Measurements from ENCODE around the gene OBP2A.

OBP2A gene

GRCh38 chr9:135565636-135566035, 19.7 kb downstream of the OBP2A start:
- H3K9ac ChIP-seq (ENCODE audit: low read depth, low read length): no peak overlapping the region
- H3K27me3 ChIP-seq (ENCODE audit: insufficient read depth, low read length): no peaks in the 10 kb centered on the region
- H3K9me3 ChIP-seq (ENCODE audit: insufficient read depth, low read depth, low read length): peaks cover 12% of the 10 kb centered on the region; the same call in 1 of the 2 replicates
- H3K4me1 ChIP-seq (ENCODE audit: insufficient read depth, low read length): peaks cover 5% of the 10 kb centered on the region; the same call in 1 of the 2 replicates
- no peaks in the 10 kb centered on the region for H3K36me3 ChIP-seq (ENCODE audit: insufficient read depth, low read depth, low read length)
- H3K4me3 ChIP-seq (ENCODE audit: low read length): no peak overlapping the region
- no peak overlapping the region for H3K27ac ChIP-seq (ENCODE audit: low read length)

- Histone ChIP-seq H3K9me3 (ENCODE audit: insufficient read depth, low read depth, low read length) (peaks cover 12% of the 10 kb centered on the region; the same call in 1 of the 2 replicates), H3K27ac (ENCODE audit: low read length) (no peak overlapping the region), H3K27me3 (ENCODE audit: insufficient read depth, low read length) (no peaks in the 10 kb centered on the region), H3K4me1 (ENCODE audit: insufficient read depth, low read length) (peaks cover 6% of the 10 kb centered on the region; the same call in 1 of the 2 replicates), H3K36me3 (ENCODE audit: insufficient read depth, low read depth, low read length) (no peaks in the 10 kb centered on the region), H3K9ac (ENCODE audit: low read depth, low read length) (no peak overlapping the region), H3K4me3 (ENCODE audit: low read length) (no peak overlapping the region)
Observed at GRCh38 chr9:135566552-135566951, 20.6 kb downstream of the OBP2A start.

GRCh38 chr9:135567311-135567710, 21.4 kb downstream of the OBP2A start:
- Histone ChIP-seq H3K36me3 (ENCODE audit: insufficient read depth, low read depth, low read length) (no peaks in the 10 kb centered on the region), H3K9ac (ENCODE audit: low read depth, low read length) (no peak overlapping the region), H3K27me3 (ENCODE audit: insufficient read depth, low read length) (no peaks in the 10 kb centered on the region), H3K4me1 (ENCODE audit: insufficient read depth, low read length) (peaks cover 6% of the 10 kb centered on the region; the same call in 1 of the 2 replicates), H3K4me3 (ENCODE audit: low read length) (no peak overlapping the region), H3K27ac (ENCODE audit: low read length) (no peak overlapping the region), H3K9me3 (ENCODE audit: insufficient read depth, low read depth, low read length) (peaks cover 12% of the 10 kb centered on the region; the same call in 1 of the 2 replicates)

- H3K4me1 ChIP-seq (ENCODE audit: insufficient read depth, low read length): peaks cover 6% of the 10 kb centered on the region; the same call in 1 of the 2 replicates
- no peaks in the 10 kb centered on the region for H3K27me3 ChIP-seq (ENCODE audit: insufficient read depth, low read length)
- H3K4me3 ChIP-seq (ENCODE audit: low read length): no peak overlapping the region
- no peak overlapping the region for H3K27ac ChIP-seq (ENCODE audit: low read length)
- no peaks in the 10 kb centered on the region for H3K36me3 ChIP-seq (ENCODE audit: insufficient read depth, low read depth, low read length)
- peaks cover 12% of the 10 kb centered on the region; the same call in 1 of the 2 replicates for H3K9me3 ChIP-seq (ENCODE audit: insufficient read depth, low read depth, low read length)
- no peak overlapping the region for H3K9ac ChIP-seq (ENCODE audit: low read depth, low read length)
Observed at GRCh38 chr9:135568026-135568425, 22.1 kb downstream of the OBP2A start.

- H3K4me1 ChIP-seq (ENCODE audit: insufficient read depth, low read length): peaks cover 6% of the 10 kb centered on the region; the same call in 1 of the 2 replicates
- no peak overlapping the region for H3K9ac ChIP-seq (ENCODE audit: low read depth, low read length)
- no peak overlapping the region for H3K4me3 ChIP-seq (ENCODE audit: low read length)
- H3K9me3 ChIP-seq (ENCODE audit: insufficient read depth, low read depth, low read length): peaks cover 12% of the 10 kb centered on the region; the same call in 1 of the 2 replicates
- H3K27ac ChIP-seq (ENCODE audit: low read length): no peak overlapping the region
- H3K36me3 ChIP-seq (ENCODE audit: insufficient read depth, low read depth, low read length): no peaks in the 10 kb centered on the region
- H3K27me3 ChIP-seq (ENCODE audit: insufficient read depth, low read length): no peaks in the 10 kb centered on the region
Observed at GRCh38 chr9:135570456-135570855, 24.5 kb downstream of the OBP2A start.

- Histone ChIP-seq H3K36me3 (ENCODE audit: insufficient read depth, low read depth, low read length) (no peaks in the 10 kb centered on the region), H3K9ac (ENCODE audit: low read depth, low read length) (no peak overlapping the region), H3K4me1 (ENCODE audit: insufficient read depth, low read length) (peaks cover 6% of the 10 kb centered on the region; the same call in 1 of the 2 replicates), H3K27ac (ENCODE audit: low read length) (no peak overlapping the region), H3K9me3 (ENCODE audit: insufficient read depth, low read depth, low read length) (peaks cover 12% of the 10 kb centered on the region; the same call in 1 of the 2 replicates), H3K4me3 (ENCODE audit: low read length) (no peak overlapping the region), H3K27me3 (ENCODE audit: insufficient read depth, low read length) (no peaks in the 10 kb centered on the region)
Observed at GRCh38 chr9:135572233-135572632, 26.3 kb downstream of the OBP2A start.

- peaks cover 6% of the 10 kb centered on the region; the same call in 1 of the 2 replicates for H3K4me1 ChIP-seq (ENCODE audit: insufficient read depth, low read length)
- H3K27ac ChIP-seq (ENCODE audit: low read length): no peak overlapping the region
- H3K9me3 ChIP-seq (ENCODE audit: insufficient read depth, low read depth, low read length): peaks cover 12% of the 10 kb centered on the region; the same call in 1 of the 2 replicates
- H3K36me3 ChIP-seq (ENCODE audit: insufficient read depth, low read depth, low read length): no peaks in the 10 kb centered on the region
- H3K9ac ChIP-seq (ENCODE audit: low read depth, low read length): no peak overlapping the region
- H3K4me3 ChIP-seq (ENCODE audit: low read length): no peak overlapping the region
- H3K27me3 ChIP-seq (ENCODE audit: insufficient read depth, low read length): no peaks in the 10 kb centered on the region
Observed at GRCh38 chr9:135573124-135573523, 27.2 kb downstream of the OBP2A start.

- Histone ChIP-seq H3K27me3 (ENCODE audit: insufficient read depth, low read length) (no peaks in the 10 kb centered on the region), H3K27ac (ENCODE audit: low read length) (no peak overlapping the region), H3K9ac (ENCODE audit: low read depth, low read length) (no peak overlapping the region), H3K36me3 (ENCODE audit: insufficient read depth, low read depth, low read length) (no peaks in the 10 kb centered on the region), H3K4me1 (ENCODE audit: insufficient read depth, low read length) (peaks cover 6% of the 10 kb centered on the region; the same call in 1 of the 2 replicates), H3K9me3 (ENCODE audit: insufficient read depth, low read depth, low read length) (peaks cover 6% of the 10 kb centered on the region; the same call in 1 of the 2 replicates), H3K4me3 (ENCODE audit: low read length) (no peak overlapping the region)
Observed at GRCh38 chr9:135574331-135574730, 28.4 kb downstream of the OBP2A start.

- peaks cover 6% of the 10 kb centered on the region; the same call in 1 of the 2 replicates for H3K4me1 ChIP-seq (ENCODE audit: insufficient read depth, low read length)
- no peaks in the 10 kb centered on the region for H3K9me3 ChIP-seq (ENCODE audit: insufficient read depth, low read depth, low read length)
- H3K27me3 ChIP-seq (ENCODE audit: insufficient read depth, low read length): no peaks in the 10 kb centered on the region
- H3K4me3 ChIP-seq (ENCODE audit: low read length): no peak overlapping the region
- no peak overlapping the region for H3K27ac ChIP-seq (ENCODE audit: low read length)
- no peak overlapping the region for H3K9ac ChIP-seq (ENCODE audit: low read depth, low read length)
- no peaks in the 10 kb centered on the region for H3K36me3 ChIP-seq (ENCODE audit: insufficient read depth, low read depth, low read length)
Observed at GRCh38 chr9:135574943-135575342, 29.0 kb downstream of the OBP2A start.

GRCh38 chr9:135575995-135576631, 30.2 kb downstream of the OBP2A start:
- Histone ChIP-seq H3K9ac (ENCODE audit: low read depth, low read length) (no peak overlapping the region), H3K27me3 (ENCODE audit: insufficient read depth, low read length) (no peaks in the 10 kb centered on the region), H3K27ac (ENCODE audit: low read length) (no peak overlapping the region), H3K36me3 (ENCODE audit: insufficient read depth, low read depth, low read length) (no peaks in the 10 kb centered on the region), H3K4me1 (ENCODE audit: insufficient read depth, low read length) (no peaks in the 10 kb centered on the region), H3K4me3 (ENCODE audit: low read length) (no peak overlapping the region), H3K9me3 (ENCODE audit: insufficient read depth, low read depth, low read length) (no peaks in the 10 kb centered on the region)

- Histone ChIP-seq H3K9me3 (ENCODE audit: insufficient read depth, low read depth, low read length) (no peaks in the 10 kb centered on the region), H3K27me3 (ENCODE audit: insufficient read depth, low read length) (no peaks in the 10 kb centered on the region), H3K4me3 (ENCODE audit: low read length) (no peak overlapping the region), H3K27ac (ENCODE audit: low read length) (no peak overlapping the region), H3K4me1 (ENCODE audit: insufficient read depth, low read length) (no peaks in the 10 kb centered on the region), H3K9ac (ENCODE audit: low read depth, low read length) (no peak overlapping the region), H3K36me3 (ENCODE audit: insufficient read depth, low read depth, low read length) (no peaks in the 10 kb centered on the region)
Observed at GRCh38 chr9:135577256-135577655, 31.3 kb downstream of the OBP2A start.

- Histone ChIP-seq H3K36me3 (ENCODE audit: insufficient read depth, low read depth, low read length) (no peaks in the 10 kb centered on the region), H3K27ac (ENCODE audit: low read length) (no peak overlapping the region), H3K9ac (ENCODE audit: low read depth, low read length) (no peak overlapping the region), H3K9me3 (ENCODE audit: insufficient read depth, low read depth, low read length) (no peaks in the 10 kb centered on the region), H3K4me3 (ENCODE audit: low read length) (no peak overlapping the region), H3K4me1 (ENCODE audit: insufficient read depth, low read length) (no peaks in the 10 kb centered on the region), H3K27me3 (ENCODE audit: insufficient read depth, low read length) (no peaks in the 10 kb centered on the region)
Observed at GRCh38 chr9:135579356-135579755, 33.4 kb downstream of the OBP2A start.

Measured in iPS-20b (cell line).